Stimulated activated naive B cell treated with anti-CD40 and anti-IgM and Interleukin-4, amounts not matched to agents 10 μg/mL and 1 μg/mL and 100 μg/mL, for 72 hours (primary cell): Measurements from ENCODE around the gene PPP1R1A.

Source experiments
- ATAC-seq, 2 donors: fragments of 150-1000 bp; cut with Tn5 transposase; replicated peaks; 2 replicates each; pipeline ENCODE4 v1.10.0; 2021; ENCODE audit warnings: moderate library complexity in 1 of 2
- DNase-seq: peaks from one replicate; pipeline ENCODE4 v3.0.0; 2021
- H3K27ac Mint-ChIP-seq: one replicate; pipeline ENCODE4 v1.8.0; 2022; ENCODE audit warnings: mild to moderate bottlenecking, mixed read lengths
- H3K27me3 Mint-ChIP-seq, 2 donors: one replicate each; pipeline ENCODE4 v1.8.0; 2022; ENCODE audit warnings: mixed read lengths in 2 of 2
- H3K36me3 Mint-ChIP-seq, 2 donors: one replicate each; pipeline ENCODE4 v1.8.0; 2022; ENCODE audit warnings: mixed read lengths in 2 of 2, mild to moderate bottlenecking in 1 of 2
- H3K4me1 Mint-ChIP-seq, 2 donors: one replicate each; pipeline ENCODE4 v1.8.0; 2022; ENCODE audit warnings: mixed read lengths in 2 of 2, mild to moderate bottlenecking in 1 of 2
- H3K4me3 Mint-ChIP-seq, 2 donors: one replicate each; pipeline ENCODE4 v1.8.0; 2022; ENCODE audit warnings: mild to moderate bottlenecking in 2 of 2, mixed read lengths in 2 of 2, moderate library complexity in 1 of 2
- H3K9me3 Mint-ChIP-seq, 2 donors: one replicate each; pipeline ENCODE4 v1.8.0; 2022; ENCODE audit warnings: mixed read lengths in 2 of 2, mild to moderate bottlenecking in 1 of 2

PPP1R1A gene

GRCh38 chr12:54593135-54593534 is 4.7 kb upstream of the PPP1R1A start:
- no peak overlapping the region for H3K4me3 Mint-ChIP-seq
- no peaks in the 10 kb centered on the region for H3K36me3 Mint-ChIP-seq
- peaks cover 4 to 16% of the 10 kb centered on the region in 2 donors for H3K4me1 Mint-ChIP-seq
- DNase-seq, result no peak
- H3K27me3 Mint-ChIP-seq, result peaks cover 52 to 68% of the 10 kb centered on the region in 2 donors
- ATAC-seq, result no peak
- H3K27ac Mint-ChIP-seq, result no peak overlapping the region
- no peaks in the 10 kb centered on the region for H3K9me3 Mint-ChIP-seq

- Mint-ChIP-seq H3K9me3 (no peaks in the 10 kb centered on the region), H3K4me3 (no peak overlapping the region), H3K4me1 (peaks cover 4 to 16% of the 10 kb centered on the region in 2 donors), H3K27me3 (peaks cover 58 to 75% of the 10 kb centered on the region in 2 donors), H3K36me3 (no peaks in the 10 kb centered on the region), H3K27ac (no peak overlapping the region)
- DNase-seq (no peak), ATAC-seq (no peak)
These were observed 3.9 kb upstream of the PPP1R1A start for GRCh38 chr12:54592316-54592715.

GRCh38 chr12:54590978-54591591 is 2.6 kb upstream of the PPP1R1A start:
- Mint-ChIP-seq H3K9me3 (no peaks in the 10 kb centered on the region), H3K36me3 (no peaks in the 10 kb centered on the region), H3K27ac (no peak overlapping the region), H3K4me1 (peaks cover 4 to 11% of the 10 kb centered on the region in 2 donors), H3K4me3 (no peak overlapping the region), H3K27me3 (peaks cover 56 to 73% of the 10 kb centered on the region in 2 donors)
- DNase-seq, result no peak
- no peak for ATAC-seq

DNA sequence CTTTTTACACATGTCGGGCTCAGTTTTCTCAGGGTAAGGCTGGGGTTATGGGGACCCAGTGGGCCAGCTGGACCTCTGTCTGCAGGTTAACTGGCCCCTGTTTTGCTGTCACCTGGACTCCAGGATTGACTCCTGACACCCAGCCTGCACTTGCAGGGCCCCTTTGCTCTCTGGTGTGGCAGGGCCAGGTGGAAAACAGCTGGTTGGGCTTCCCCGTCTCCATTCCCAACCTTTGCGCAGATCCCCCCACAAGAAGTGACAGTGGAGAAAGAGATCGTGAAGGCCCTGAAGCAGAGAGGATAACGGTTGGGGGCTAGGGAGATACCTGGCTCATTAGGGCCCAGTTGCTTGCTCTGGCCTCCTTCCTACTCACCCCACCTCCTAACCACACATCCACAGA is 1.5 kb upstream of the PPP1R1A start:
- Mint-ChIP-seq H3K27me3 (peaks cover 63 to 78% of the 10 kb centered on the region in 2 donors), H3K4me1 (peaks cover 4 to 11% of the 10 kb centered on the region in 2 donors), H3K36me3 (no peaks in the 10 kb centered on the region), H3K27ac (no peak overlapping the region), H3K9me3 (no peaks in the 10 kb centered on the region), H3K4me3 (no peak overlapping the region)
- ATAC-seq, result no peak
- DNase-seq, result no peak

- H3K36me3 Mint-ChIP-seq, result no peaks in the 10 kb centered on the region
- peak overlapping the region; percentile 1 to 50 for H3K4me3 Mint-ChIP-seq
- peaks cover 68 to 84% of the 10 kb centered on the region in 2 donors for H3K27me3 Mint-ChIP-seq
- DNase-seq, result no peak
- peaks cover 4 to 11% of the 10 kb centered on the region in 2 donors for H3K4me1 Mint-ChIP-seq
- H3K27ac Mint-ChIP-seq, result no peak overlapping the region
- no peak for ATAC-seq
- H3K9me3 Mint-ChIP-seq, result no peaks in the 10 kb centered on the region
These were observed 420 bp upstream of the PPP1R1A start for GRCh38 chr12:54588890-54589267.

DNA sequence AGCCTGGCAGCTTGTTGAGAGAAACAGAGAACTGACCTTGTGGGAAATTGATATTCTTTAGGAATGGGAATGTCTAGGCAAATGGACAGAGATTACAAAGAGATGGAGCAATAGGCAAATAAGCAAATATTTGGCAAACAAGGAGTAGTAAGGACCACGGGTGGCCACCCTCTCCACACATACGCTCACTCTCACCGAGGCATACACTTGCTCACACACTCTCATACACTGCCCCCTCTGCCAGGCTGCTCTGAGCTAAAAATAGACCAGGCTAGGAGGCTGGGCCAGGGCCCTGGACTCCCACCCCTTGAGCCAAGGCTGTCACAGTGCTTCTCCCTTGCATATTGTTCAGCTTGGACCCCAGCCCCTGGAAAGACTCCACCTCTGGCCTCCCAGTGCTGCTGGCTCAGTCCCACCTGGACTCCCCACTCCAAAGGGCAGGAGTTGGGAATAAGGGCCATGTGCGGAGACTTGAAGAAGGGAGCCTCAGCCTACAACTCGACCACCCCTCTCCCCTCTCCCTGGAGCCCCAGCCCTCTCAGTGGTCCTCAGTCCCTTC is 1.1 kb downstream of the PPP1R1A start:
- H3K9me3 Mint-ChIP-seq, result no peaks in the 10 kb centered on the region
- DNase-seq, result no peak
- ATAC-seq, result peak in 1 of 2 donors; percentile 25
- peaks cover 75 to 87% of the 10 kb centered on the region in 2 donors for H3K27me3 Mint-ChIP-seq
- peak overlapping the region in 1 of 2 donors; percentile 6 for H3K4me3 Mint-ChIP-seq
- H3K36me3 Mint-ChIP-seq, result no peaks in the 10 kb centered on the region
- H3K27ac Mint-ChIP-seq, result no peak overlapping the region
- H3K4me1 Mint-ChIP-seq, result peaks cover 4 to 11% of the 10 kb centered on the region in 2 donors

DNA sequence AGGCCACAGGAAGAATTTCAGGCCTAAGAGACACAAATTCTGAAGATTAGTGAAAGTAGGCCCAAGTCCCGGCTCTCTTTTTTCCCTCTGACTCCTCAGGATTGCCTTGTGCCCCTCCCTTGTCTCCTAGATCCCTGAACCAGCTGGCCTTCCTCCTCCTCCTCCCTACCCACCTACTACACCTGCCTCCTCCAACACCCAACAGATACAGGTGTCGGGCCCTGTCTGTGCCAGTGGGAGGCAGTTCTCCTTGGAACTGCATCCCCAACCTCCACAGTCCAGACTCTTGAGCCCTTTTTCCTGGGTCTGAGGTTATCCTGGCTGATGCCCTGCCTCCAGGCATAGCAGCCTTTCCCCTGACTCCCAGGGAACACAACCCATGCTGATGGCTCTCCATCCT is 1.8 kb downstream of the PPP1R1A start:
- ATAC-seq (no peak), DNase-seq (no peak)
- Mint-ChIP-seq H3K27me3 (peaks cover 72 to 79% of the 10 kb centered on the region in 2 donors), H3K27ac (no peak overlapping the region), H3K9me3 (no peaks in the 10 kb centered on the region), H3K4me1 (peaks cover 4 to 11% of the 10 kb centered on the region in 2 donors), H3K4me3 (no peak overlapping the region), H3K36me3 (no peaks in the 10 kb centered on the region)

GRCh38 chr12:54585243-54585642 is 3.2 kb downstream of the PPP1R1A start:
- no peak overlapping the region for H3K27ac Mint-ChIP-seq
- no peak for ATAC-seq
- H3K36me3 Mint-ChIP-seq, result no peaks in the 10 kb centered on the region
- H3K4me1 Mint-ChIP-seq, result peaks cover 4 to 11% of the 10 kb centered on the region in 2 donors
- H3K27me3 Mint-ChIP-seq, result peaks cover 60 to 66% of the 10 kb centered on the region in 2 donors
- no peak for DNase-seq
- H3K9me3 Mint-ChIP-seq, result no peaks in the 10 kb centered on the region
- H3K4me3 Mint-ChIP-seq, result no peak overlapping the region

DNA sequence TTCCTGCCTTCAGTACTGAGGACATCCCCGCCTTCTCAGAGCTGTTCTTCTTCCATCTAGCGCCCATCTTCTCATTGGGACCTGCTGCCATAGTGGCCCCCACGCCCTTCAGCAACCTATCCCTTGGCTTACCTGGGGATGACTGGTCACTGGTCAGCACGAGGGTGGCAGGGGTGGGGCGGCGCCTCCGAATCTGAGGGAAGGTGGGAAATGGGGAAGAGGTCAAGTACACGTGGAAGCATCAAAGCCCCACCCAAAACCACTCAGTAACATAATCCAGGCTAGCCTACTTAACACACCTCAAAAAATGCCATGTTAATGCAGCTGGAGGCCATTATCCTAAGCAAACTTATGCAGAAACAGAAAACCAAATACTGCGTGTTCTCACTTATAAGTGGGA is 4.3 kb downstream of the PPP1R1A start:
- H3K4me1 Mint-ChIP-seq, result peaks cover 11 to 15% of the 10 kb centered on the region in 2 donors
- H3K27ac Mint-ChIP-seq, result no peak overlapping the region
- no peaks in the 10 kb centered on the region for H3K36me3 Mint-ChIP-seq
- DNase-seq, result no peak
- peaks cover 49 to 54% of the 10 kb centered on the region in 2 donors for H3K27me3 Mint-ChIP-seq
- no peak overlapping the region for H3K4me3 Mint-ChIP-seq
- no peaks in the 10 kb centered on the region for H3K9me3 Mint-ChIP-seq
- no peak for ATAC-seq

DNA sequence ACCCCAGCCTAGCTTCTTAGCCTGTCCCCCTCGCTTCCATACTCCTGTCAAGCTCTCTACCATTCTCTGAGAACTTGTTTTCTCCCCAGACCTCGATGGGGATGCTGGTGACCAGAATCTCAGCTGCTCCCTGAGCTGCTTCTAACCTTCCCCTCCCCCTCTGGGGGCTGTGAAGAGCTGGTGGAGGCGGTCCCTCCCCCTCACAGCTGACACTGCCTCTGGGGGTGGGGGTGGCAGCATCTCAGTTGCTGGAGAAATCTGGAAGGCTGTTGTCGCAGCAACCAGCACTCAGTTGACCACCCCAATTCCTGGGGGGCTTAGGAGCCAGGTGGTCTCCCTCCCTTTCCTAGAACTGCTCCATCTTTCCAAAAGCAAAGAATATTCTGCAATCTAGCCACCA is 4.7 kb downstream of the PPP1R1A start:
- DNase-seq (no peak), ATAC-seq (no peak)
- H3K9me3 Mint-ChIP-seq, result no peaks in the 10 kb centered on the region
- H3K4me1 Mint-ChIP-seq, result peaks cover 8 to 11% of the 10 kb centered on the region in 2 donors
- H3K27ac Mint-ChIP-seq, result no peak overlapping the region
- H3K4me3 Mint-ChIP-seq, result no peak overlapping the region
- H3K27me3 Mint-ChIP-seq, result peaks cover 45 to 50% of the 10 kb centered on the region in 2 donors
- peaks cover 0 to 4% of the 10 kb centered on the region in 2 donors for H3K36me3 Mint-ChIP-seq

DNA sequence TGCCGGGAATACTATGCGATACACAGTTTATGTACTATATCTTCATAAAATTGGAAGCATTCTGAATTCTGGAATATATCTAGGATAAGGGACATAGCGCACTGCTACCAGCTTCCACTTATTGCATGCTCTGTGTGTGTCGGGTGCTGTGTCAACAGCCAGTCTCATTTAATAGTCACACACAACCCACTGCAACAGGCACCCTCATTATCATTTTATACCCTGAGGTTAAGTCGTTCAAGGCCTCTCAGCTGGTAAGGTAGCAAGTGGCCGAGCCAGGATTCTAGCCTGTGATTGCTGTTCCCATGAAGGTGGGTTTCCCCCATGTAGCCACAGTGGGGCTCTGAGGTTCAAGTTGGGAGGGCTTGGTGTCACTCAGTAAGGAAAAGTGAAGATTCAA is 7.0 kb downstream of the PPP1R1A start:
- Mint-ChIP-seq H3K27ac (peak overlapping the region; percentile 48), H3K36me3 (peaks cover 11 to 19% of the 10 kb centered on the region in 2 donors), H3K9me3 (no peaks in the 10 kb centered on the region), H3K4me3 (no peak overlapping the region), H3K27me3 (peaks cover 27 to 29% of the 10 kb centered on the region in 2 donors), H3K4me1 (peaks cover 7 to 8% of the 10 kb centered on the region in 2 donors)
- ATAC-seq, result no peak
- no peak for DNase-seq

DNA sequence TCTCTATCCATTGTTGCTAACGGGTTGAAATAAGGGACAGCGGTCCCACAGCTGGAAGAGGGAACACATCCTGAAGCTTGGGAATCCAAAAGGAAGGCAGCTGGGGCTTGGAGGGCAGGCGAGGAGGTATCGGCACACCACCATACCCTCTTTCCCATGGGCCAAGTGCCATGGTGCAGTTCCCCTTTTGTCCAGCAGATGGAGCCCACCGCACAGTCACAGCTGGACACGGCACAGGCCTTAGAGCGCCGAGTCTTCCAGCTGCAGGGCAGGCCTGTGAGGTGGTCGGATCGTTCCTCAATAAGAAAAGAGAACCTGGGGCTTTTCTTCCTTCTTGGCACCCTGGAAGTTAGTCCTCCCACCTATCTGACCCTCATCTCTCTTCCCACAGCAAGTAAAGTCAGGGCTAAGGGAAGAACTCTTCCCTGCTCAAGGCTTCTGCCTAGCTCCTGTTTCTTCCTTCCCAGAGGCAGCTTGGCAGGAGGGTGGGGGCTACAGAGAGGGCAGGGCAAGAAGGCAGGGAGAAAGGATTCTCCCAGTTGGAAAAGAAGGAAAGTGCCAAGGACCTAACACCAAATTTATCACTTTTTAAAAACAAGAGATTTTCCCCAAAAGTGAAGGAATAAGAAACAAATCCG is 8.6 kb downstream of the PPP1R1A start:
- Mint-ChIP-seq H3K27me3 (peaks cover 15 to 16% of the 10 kb centered on the region in 2 donors), H3K9me3 (no peaks in the 10 kb centered on the region), H3K4me1 (peaks cover 7 to 14% of the 10 kb centered on the region in 2 donors), H3K4me3 (no peak overlapping the region), H3K36me3 (peaks cover 25 to 35% of the 10 kb centered on the region in 2 donors), H3K27ac (no peak overlapping the region)
- ATAC-seq (peak; percentile 96 to 98), DNase-seq (peak; percentile 68)

DNA sequence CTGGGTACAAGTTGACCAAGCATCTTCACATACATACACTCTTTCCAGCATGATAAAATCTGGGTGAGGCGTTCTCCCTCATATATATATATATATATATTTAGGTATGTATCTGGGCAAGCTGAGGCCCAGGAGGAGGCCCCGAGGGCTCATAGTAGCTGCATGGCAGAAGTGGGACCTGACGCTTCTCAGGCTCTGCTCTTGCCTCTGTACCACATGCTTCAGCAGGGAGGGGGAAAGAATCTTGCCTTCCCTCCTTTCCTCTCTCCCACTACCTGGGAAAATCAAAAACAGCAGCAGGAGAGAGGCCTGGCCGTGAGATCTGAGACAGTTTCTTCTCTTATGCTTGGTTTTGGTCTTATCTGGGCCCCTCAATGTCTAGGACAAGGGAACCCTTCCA is 9.2 kb downstream of the PPP1R1A start:
- Mint-ChIP-seq H3K4me3 (no peak overlapping the region), H3K36me3 (peaks cover 29 to 38% of the 10 kb centered on the region in 2 donors), H3K27ac (no peak overlapping the region), H3K4me1 (peaks cover 7 to 14% of the 10 kb centered on the region in 2 donors), H3K27me3 (peaks cover 10 to 11% of the 10 kb centered on the region in 2 donors), H3K9me3 (no peaks in the 10 kb centered on the region)
- ATAC-seq (peak; percentile 8 to 13), DNase-seq (no peak)

DNA sequence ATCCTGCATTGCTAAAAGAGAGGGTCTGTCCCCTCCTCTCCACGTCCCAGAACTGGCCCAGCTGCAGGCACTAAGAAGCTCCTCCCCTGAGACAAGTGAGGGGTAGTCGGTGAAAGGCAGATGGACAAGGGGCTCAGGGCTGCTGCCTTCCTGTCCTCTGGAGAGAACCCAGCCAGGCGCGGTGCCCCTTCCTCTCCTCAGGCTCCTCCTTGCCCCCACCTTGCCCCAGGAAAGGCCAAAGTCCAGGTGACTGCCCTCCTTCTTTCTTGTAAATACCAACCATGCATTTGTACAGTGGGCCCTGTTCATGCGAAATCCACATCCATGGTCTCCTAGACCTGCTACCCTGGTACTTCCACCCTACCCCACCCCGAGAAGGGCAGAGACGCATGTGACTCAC is 9.7 kb downstream of the PPP1R1A start:
- peaks cover 30 to 42% of the 10 kb centered on the region in 2 donors for H3K36me3 Mint-ChIP-seq

GRCh38 chr12:54572881-54573280 is 15.6 kb downstream of the PPP1R1A start:
- Mint-ChIP-seq H3K4me3 (no peak overlapping the region), H3K27ac (peak overlapping the region; percentile 15), H3K9me3 (no peaks in the 10 kb centered on the region), H3K27me3 (no peaks in the 10 kb centered on the region), H3K36me3 (peaks cover 63 to 82% of the 10 kb centered on the region in 2 donors), H3K4me1 (peaks cover 0 to 6% of the 10 kb centered on the region in 2 donors)
- no peak for DNase-seq
- ATAC-seq, result no peak

More for the DNA sequence above, 9.7 kb downstream of the PPP1R1A start:
- Mint-ChIP-seq H3K4me3 (no peak overlapping the region), H3K9me3 (no peaks in the 10 kb centered on the region), H3K4me1 (peaks cover 7 to 14% of the 10 kb centered on the region in 2 donors), H3K27me3 (peaks cover 6% of the 10 kb centered on the region in 2 donors), H3K27ac (no peak overlapping the region)
- DNase-seq (no peak), ATAC-seq (no peak)
